ENCODE results near the gene MAGEA4.

GRCh38 chrX:151973851-151974335 is 61.2 kb downstream of the MAGEA4 start:
- TF ChIP-seq CTCF (IDR thresholded peaks at IDR 0.05; ENCODE audit: low read depth, low read length) (no peak), POLR2A (IDR thresholded peaks at IDR 0.05; ENCODE audit: extremely low read depth, insufficient read length) (no peak)

Data from NB4 (cell line).